Midbrain (tissue), 1 donor: ENCODE results near the gene DKC1.
"Not testable (repeated sequence)": the region's sequence is repeated elsewhere in the genome, so short reads cannot be mapped to it uniquely, and the experiment has no call there.

Experiments
- DNase-seq: peaks from one replicate; lab custom pipeline; 2025; lab: John Stamatoyannopoulos, UW

Gene DKC1

GRCh38 chrX:154793084-154793795 is 30.6 kb downstream of the DKC1 start:
- no peak for DNase-seq

GRCh38 chrX:154795016-154795415 is 32.4 kb downstream of the DKC1 start:
- DNase-seq = no peak

- no peak for DNase-seq
Observed at GRCh38 chrX:154797006-154797405, 34.3 kb downstream of the DKC1 start.

GRCh38 chrX:154799556-154800348 is 37.1 kb downstream of the DKC1 start:
- no peak for DNase-seq

DNA sequence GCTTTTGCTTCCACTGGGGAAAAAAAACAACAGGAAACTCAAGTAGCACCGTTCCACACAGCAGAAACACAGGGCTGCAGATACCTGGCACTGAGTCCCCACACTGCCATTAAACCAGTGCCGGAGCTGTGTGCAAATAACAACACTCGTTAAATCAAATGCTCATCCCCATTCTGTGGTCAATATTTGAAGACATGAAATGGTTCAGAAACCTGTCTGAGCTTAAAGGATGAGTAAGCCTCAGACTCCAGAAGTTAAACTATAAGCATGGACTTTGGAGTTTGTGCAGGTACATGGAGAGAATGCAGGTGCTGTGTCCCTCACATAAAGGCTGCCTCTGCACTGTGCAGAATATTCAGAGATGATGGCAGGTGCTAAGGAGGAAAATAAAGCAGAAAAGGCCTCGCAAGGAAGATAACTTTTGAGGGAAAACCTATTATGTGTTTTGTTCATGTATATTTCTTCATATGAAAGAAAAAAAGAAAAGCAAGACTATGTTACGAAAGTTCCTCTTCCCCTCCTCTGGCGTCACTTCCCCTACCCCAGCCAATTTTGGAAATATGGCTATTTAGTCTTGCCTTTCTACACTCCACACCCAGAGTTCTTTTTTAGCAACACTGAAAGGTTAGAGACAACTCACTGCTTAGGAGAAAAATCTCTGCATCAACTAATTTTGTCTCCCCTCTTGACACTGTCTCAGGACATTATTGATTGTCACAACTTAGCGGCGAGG is 38.0 kb downstream of the DKC1 start:
- DNase-seq = no peak

GRCh38 chrX:154802947-154803346 is 40.3 kb downstream of the DKC1 start:
- no peak for DNase-seq

DNA sequence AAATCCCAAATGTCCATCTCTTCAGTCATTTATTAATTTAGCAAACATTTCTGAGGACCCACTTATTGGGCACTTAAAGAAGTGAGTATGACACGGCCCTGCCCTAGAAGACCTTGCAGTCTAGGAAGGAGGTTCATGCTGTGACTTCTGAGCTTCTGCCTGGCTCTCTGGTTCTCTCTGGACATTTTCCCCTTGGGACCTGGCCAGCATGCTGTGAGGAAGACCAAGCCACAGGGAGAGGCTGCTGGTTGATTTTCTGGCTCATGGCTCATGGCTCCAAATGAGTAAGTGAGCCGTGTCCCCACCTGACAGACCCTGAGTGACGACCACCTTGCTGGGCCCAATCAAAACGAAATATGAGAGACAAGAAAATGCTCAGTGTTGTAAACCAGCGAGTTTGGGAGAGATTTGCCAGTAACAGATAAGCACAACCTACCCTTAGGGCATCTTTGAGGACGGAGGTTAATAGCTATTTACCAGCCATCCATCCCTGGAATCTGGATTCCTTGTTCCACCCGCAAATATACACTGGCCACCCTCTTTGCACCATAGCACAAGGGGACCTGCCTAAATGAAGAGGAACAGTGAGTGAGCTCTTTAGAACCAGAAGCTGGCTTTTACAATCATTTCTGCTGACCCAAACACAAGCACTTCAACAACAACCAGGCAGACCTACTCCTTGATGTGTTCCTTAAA is 41.7 kb downstream of the DKC1 start:
- DNase-seq = no peak

DNA sequence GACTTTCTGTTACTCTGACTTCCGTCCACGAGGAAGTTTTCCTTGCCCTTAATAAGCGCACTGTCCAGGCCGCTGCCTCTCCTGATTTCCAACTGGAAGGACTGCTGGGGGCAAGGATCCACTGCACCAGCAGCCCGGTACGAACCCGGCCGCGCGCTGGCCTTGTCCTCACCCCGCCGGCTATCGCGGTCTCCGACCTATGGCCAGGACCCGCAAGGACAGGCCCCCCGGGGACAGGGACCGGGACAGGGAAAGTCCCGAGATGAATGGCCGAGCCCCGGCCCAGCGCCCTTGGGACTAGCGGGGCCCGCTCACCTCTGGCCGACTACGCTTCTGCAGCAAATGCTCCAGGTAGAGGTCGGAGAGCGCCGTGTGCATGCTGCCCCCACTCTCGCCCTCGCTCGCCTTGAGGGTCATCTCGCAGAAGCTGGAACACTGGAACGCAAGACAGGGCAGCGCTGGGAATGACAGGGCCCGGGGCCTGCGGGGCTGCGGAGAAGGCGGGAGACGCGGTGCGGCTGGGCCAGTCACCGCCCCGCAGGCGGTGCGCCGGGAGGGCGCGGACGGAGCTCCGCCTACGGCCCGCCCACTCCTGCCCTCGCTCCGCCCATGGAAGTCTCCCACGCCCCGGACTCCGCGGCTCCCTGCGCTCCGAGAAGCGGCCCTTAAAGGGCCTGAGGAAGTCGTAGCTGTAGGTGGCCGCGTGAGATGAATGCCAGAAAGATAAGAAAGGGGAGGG is 42.5 kb downstream of the DKC1 start, which contains the start of gene MPP1:
Gene MPP1, minus strand, starts transcription at position 529 of the 739 bp plus-strand sequence. Its CDS starts 112 bp downstream, at position 417.
- DNase-seq = peak; percentile 79

GRCh38 chrX:154805696-154806091 is 43.0 kb downstream of the DKC1 start:
- peak; percentile 33 for DNase-seq

DNA sequence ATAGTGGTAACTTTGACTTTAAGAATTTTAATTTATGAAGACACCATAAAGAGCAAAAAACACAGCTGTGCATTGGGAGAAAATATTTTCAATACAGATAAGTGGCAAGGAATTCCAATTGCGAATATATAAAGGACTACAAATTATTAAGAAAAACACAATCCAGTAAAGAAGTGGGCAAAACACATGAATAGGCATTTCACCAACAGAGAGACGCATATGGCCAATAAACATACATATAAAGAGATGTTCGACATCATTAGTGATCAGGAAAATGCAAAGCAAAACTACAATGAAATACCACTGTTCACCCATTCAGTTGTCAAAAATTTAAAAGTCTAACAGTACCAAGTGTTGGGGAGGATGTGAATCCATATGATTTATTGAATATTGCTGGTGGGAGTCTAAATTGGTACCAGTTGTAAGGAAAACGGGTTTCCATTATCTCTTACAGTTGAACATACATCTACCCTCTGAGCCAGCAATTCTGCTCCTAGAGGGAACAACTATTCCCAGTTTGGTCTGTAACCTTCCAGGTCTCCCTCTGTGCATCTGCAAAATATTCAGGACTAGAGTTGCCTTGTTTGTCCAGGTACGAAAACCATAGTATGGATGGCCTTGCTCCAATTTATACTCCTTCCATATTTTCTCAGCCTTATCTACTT is 44.3 kb downstream of the DKC1 start:
- no peak for DNase-seq

- DNase-seq = no peak
Observed at GRCh38 chrX:154809939-154810665, 47.4 kb downstream of the DKC1 start.

DNA sequence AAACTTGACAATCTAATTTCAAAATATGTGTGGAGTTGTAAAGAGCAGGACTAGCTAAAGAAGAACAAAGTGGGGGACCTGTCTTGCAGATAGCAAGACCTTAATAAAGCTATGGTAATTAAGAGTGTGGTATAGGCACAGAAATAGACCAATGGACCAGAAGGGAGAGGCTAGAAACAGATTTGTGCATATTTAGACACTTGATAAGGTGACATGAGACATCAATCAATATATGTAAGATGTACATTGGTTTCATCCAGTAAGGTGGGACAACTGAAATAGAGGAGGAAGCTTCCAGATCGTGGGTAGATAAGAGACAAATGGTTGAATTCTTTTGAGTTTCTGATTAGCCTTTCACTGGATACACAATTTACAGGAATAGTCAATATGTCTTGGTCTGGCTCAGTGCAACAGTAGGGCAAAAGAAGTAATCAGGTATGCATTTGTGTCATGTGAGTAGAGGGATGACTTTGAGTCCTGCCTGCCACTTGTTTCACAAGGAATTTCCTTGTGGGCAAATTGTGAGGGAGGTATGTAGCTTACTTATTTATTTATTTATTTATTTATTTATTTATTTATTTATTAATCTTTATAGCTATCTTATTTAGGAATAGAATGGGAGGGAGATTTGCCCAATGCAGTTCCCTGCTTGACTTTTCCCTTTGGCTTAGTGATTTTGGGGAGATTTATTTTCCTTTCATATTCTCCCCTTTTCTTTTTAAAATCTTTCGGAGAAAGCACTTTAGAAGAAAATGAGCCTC is 49.9 kb downstream of the DKC1 start:
- DNase-seq = no peak

DNA sequence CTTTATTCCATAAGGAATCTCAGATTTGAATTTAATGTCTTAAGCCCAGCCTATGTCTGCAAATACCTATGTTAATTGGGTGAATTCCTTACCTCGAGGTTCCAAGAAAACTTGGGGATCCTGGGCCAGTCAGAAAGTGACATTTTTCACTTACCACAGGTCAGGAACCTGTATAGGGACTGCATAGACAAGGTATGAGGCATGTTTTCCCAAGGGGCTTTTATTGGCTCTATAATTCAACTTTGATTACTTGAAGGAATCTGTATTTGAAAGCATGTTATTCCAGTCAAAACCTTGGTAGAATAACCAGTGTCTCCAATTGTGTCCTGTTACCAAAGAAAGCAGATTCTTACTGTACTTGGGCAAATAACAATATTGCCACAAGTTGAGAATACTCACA is 51.1 kb downstream of the DKC1 start:
- DNase-seq = no peak

DNA sequence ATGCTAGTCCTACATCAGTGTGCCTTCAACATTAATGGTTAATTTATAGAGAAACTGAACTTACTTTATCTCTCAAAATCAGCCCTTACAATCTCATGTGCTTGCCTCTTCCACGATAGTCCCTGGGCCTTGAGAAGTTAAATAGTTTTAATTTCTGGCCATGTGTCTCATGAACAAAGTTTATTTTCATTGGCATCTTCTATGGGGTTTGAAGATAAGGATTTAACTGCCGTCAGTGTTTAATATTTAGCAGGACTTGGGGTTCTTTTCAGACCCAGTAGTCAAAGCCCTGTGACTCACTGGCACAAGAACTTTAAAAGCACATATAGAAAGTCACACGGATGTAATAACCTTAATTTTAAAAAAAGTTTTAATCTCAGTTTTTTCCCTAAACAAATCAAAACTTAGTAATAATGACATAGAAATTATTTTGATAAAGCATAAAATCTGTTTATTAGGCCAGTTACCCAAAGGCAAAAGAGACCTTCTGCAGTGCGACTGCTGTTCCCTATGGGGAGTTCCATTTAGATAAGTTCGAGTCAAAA is 52.7 kb downstream of the DKC1 start:
- no peak for DNase-seq

GRCh38 chrX:154816326-154816898 is 53.7 kb downstream of the DKC1 start:
- DNase-seq = not testable (repeated sequence)

GRCh38 chrX:154817048-154817618 is 54.5 kb downstream of the DKC1 start:
- not testable (repeated sequence) for DNase-seq

DNA sequence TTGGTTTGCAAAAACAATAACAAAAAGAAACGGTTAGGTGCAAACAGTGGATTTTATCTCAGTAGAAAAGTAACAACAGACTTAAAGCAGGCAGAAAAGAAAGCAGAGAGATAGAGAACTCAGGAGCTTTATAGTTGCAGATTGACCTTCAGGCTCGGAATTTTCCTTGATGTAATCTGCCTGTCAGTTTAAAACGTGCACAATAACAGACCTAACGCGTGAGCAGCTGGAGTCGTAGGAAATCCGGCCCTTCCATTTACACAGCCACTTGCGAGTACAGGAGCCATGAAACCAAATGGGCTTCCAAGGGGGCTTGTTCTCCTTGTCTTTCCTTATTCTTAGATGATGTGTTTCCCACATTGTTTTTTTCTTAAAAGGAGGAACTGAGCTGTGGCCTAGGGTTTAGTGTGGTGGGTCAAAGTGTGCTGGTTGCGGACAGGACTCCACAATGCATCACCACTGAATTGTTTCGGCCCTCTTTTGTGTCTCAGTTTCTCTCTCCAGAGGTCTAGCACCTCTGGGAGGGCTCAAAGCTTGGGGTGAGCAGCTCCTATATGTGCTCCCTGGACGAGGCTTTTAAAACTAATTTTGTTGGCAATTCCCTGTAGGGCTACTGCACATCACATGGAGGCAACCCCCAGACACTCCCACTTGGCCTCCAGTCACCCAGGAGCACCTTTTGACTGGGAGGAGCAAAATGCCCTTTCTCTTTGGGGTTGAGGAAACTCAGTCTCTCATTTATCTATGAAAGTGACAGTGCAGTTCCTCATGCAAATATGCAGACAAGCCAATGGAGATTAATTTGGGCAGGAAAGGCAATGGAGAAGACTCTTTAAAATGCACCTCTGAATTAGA is 56.5 kb downstream of the DKC1 start:
- DNase-seq = no peak
